HepG2 (cell line): ENCODE data around the gene CACNA2D3. TPM values are rescaled to one million over a fixed set of nuclear protein-coding genes. Genes with fewer than 3 reads are reported as not detected.

ENCODE experiments used
- ATAC-seq: fragments of 200-7000 bp; cut with Tn5 transposase; 3 replicates; pipeline ENCODE4 v1.9.1; 2020; ENCODE audit warnings: mild to moderate bottlenecking, moderate library complexity
- BruUV-seq: library from RNA; stranded (reverse); fragments of 400-500 nt; replicated peaks from 2 replicates; lab custom pipeline; 2021; lab: Mats Ljungman, UMichigan
- CTCF ChIA-PET: fragments of 300-600 bp; formaldehyde crosslinking; extraction: SDS; loops from one replicate; lab custom pipeline; 2021; ENCODE audit warnings: low total read pairs, inconsistent platforms, low intra/inter-chr PET ratio; lab: Yijun Ruan, JAX
- POLR2A ChIA-PET: fragments of 350-600 bp; sonication (Branson Sonifier 250); formaldehyde crosslinking; loops from one replicate; lab custom pipeline; 2020; ENCODE audit warnings: antibody characterized with exemption, inconsistent platforms; lab: Yijun Ruan, JAX
- DNase-seq: peaks from one replicate; pipeline ENCODE4 v3.0.0-alpha.2; 2015; ENCODE audit warnings: low spot score
- FAIRE-seq: peaks from 3 replicates; lab custom pipeline; 2011; peaks lifted over from hg19 to GRCh38; lab: Jason Lieb, UNC
- H2AFZ ChIP-seq: one replicate; pipeline ENCODE4 v1.6.1; 2011; ENCODE audit warnings: low read length, inconsistent platforms
- H3K27ac ChIP-seq: fragments of 300-600 bp; 3 replicates; pipeline ENCODE4 v1.8.0; 2011; ENCODE audit warnings: mixed run types, mild to moderate bottlenecking, mixed read lengths, low read length, inconsistent platforms; ENCODE audit not compliant: insufficient read depth; ENCODE audit errors: extremely low read length
- H3K27me3 ChIP-seq, 2 experiments: fragments of 200-600 bp in 1 of 2; 2 replicates in 1 of 2; 3 replicates in 1 of 2; pipeline versions ENCODE4 v1.6.0 to v1.8.0; 2011; ENCODE audit warnings: low read length in 2 of 2, mild to moderate bottlenecking in 2 of 2, moderate library complexity in 2 of 2, inconsistent platforms in 1 of 2; ENCODE audit not compliant: insufficient read depth in 2 of 2, control insufficient read depth in 1 of 2
- H3K36me3 ChIP-seq, 2 experiments: fragments of 200-600 bp in 1 of 2; replicated peaks in 1 of 2; 2 replicates in 1 of 2; 3 replicates in 1 of 2; pipeline versions ENCODE4 v1.5.1 to v1.8.0; 2011; ENCODE audit warnings: low read length in 2 of 2, inconsistent platforms in 1 of 2; ENCODE audit not compliant: insufficient read depth in 2 of 2, control insufficient read depth in 1 of 2
- H3K4me1 ChIP-seq: 2 replicates; pipeline ENCODE4 v1.5.1; 2012; ENCODE audit warnings: low read length, inconsistent platforms; ENCODE audit not compliant: insufficient read depth
- H3K4me2 ChIP-seq: 2 replicates; pipeline ENCODE4 v1.6.0; 2011; ENCODE audit warnings: low read depth, low read length, inconsistent platforms
- H3K4me3 ChIP-seq, 3 experiments: fragments of 200-600 bp in 1 of 3; sonication (generic), shearing (Covaris generic) in 1 of 3; replicated peaks in 1 of 3; 2 replicates each; pipeline ENCODE4 v1.5.1; 2011 to 2016; ENCODE audit warnings: low read length in 3 of 3, inconsistent platforms in 2 of 3, low read depth in 2 of 3, mild to moderate bottlenecking in 2 of 3, control low read depth in 1 of 3, mixed read lengths in 1 of 3; ENCODE audit not compliant: insufficient read depth in 1 of 3
- H3K79me2 ChIP-seq: one replicate; pipeline ENCODE4 v1.6.1; 2011; ENCODE audit warnings: low read length, inconsistent platforms; ENCODE audit not compliant: insufficient read depth
- H3K9ac ChIP-seq: 2 replicates; pipeline ENCODE4 v1.6.0; 2011; ENCODE audit warnings: mild to moderate bottlenecking, low read depth, low read length, inconsistent platforms; ENCODE audit not compliant: insufficient read depth
- H3K9me3 ChIP-seq: 2 replicates; pipeline ENCODE4 v1.5.1; 2012; ENCODE audit warnings: mild to moderate bottlenecking, low read length
- H4K20me1 ChIP-seq: 2 replicates; pipeline ENCODE4 v1.6.0; 2011; ENCODE audit warnings: inconsistent platforms, mild to moderate bottlenecking, low read length, moderate library complexity; ENCODE audit not compliant: insufficient read depth
- E2F1 ChIP-seq: sonication (generic); formaldehyde crosslinking; IDR thresholded peaks from 2 replicates; pipeline ENCODE4 v1.5.0; 2020; ENCODE audit warnings: missing genetic modification reagents
- IKZF1 ChIP-seq: fragments of 450-650 bp; IDR thresholded peaks from 2 replicates; pipeline ENCODE4 v1.7.1; 2016
- KLF11 ChIP-seq: IDR thresholded peaks from 2 replicates; pipeline ENCODE4 v1.6.1; 2016; ENCODE audit warnings: missing compliant biosample characterization
- NR2F6 ChIP-seq, 2 experiments: IDR thresholded peaks; 2 replicates each; pipeline ENCODE4 v1.6.1; 2016; ENCODE audit warnings: antibody characterized with exemption in 1 of 2, mild to moderate bottlenecking in 1 of 2
- PCBP2 ChIP-seq: fragments of 200-400 bp; formaldehyde crosslinking; optimal IDR thresholded peaks from 2 replicates; pipeline ENCODE3; 2018; ENCODE audit warnings: low read length, low read depth; ENCODE audit not compliant: poor library complexity, severe bottlenecking
- RARA ChIP-seq: IDR thresholded peaks from 2 replicates; pipeline ENCODE4 v1.6.1; 2016; ENCODE audit warnings: missing genetic modification reagents, missing compliant biosample characterization
- RFXAP ChIP-seq: sonication (generic); formaldehyde crosslinking; IDR thresholded peaks from 2 replicates; pipeline ENCODE4 v1.4.0; 2020; ENCODE audit warnings: missing genetic modification reagents, borderline replicate concordance
- THAP7 ChIP-seq: sonication (generic); formaldehyde crosslinking; IDR thresholded peaks from 2 replicates; pipeline ENCODE4 v1.8.1; 2023; ENCODE audit warnings: mild to moderate bottlenecking, missing genetic modification reagents
- ZNF143 ChIP-seq: sonication (generic); formaldehyde crosslinking; IDR thresholded peaks from 2 replicates; pipeline ENCODE4 v1.4.0; 2020; ENCODE audit warnings: missing genetic modification reagents
- ZNF280D ChIP-seq: sonication (generic); formaldehyde crosslinking; IDR thresholded peaks from 2 replicates; pipeline ENCODE4 v1.5.1; 2020; ENCODE audit warnings: mild to moderate bottlenecking, missing genetic modification reagents
- ZNF652 ChIP-seq: IDR thresholded peaks from 2 replicates; pipeline ENCODE4 v1.6.1; 2016; ENCODE audit warnings: low read depth, borderline replicate concordance
- ZNF674 ChIP-seq: sonication (generic); formaldehyde crosslinking; IDR thresholded peaks from 2 replicates; pipeline ENCODE4 v1.5.0; 2020; ENCODE audit warnings: low read depth, mild to moderate bottlenecking, missing genetic modification reagents
- ZNF777 ChIP-seq: sonication (generic); formaldehyde crosslinking; IDR thresholded peaks from 2 replicates; pipeline ENCODE4 v1.4.0; 2020; ENCODE audit warnings: missing genetic modification reagents
- WGBS: methylation state at CpG from one replicate; pipeline ENCODE4 v1.1.6; 2017; ENCODE audit warnings: low lambda C conversion rate; 5-methylcytosine and 5-hydroxymethylcytosine counted together
- in situ Hi-C: cut with HindIII; loops from 2 replicates; pipeline ENCODE4 v1.10.0; 2017; ENCODE audit warnings: low pct_unique_long_range_greater_than_20kb; ENCODE audit not compliant: extremely low pct_ligation_motif_present
- intact Hi-C: fragments of 100-400 bp; cut with micrococcal nuclease; formaldehyde crosslinking; loops from one replicate; pipeline ENCODE4 v1.10.0; 2022; ENCODE audit not compliant: unreplicated experiment
- polyA plus RNA-seq, 8 experiments: library from polyadenylated mRNA; depleted of rRNA in 3 of 8; stranded (reverse) in 7 of 8; unstranded in 1 of 8; fragments of >200 nt; fragmentation: Illumina TruSeq in 4 of 8; extraction: Trizol in 4 of 8; gene quantifications; 2 replicates each; pipeline versions ENCODE4 v1.2.1 to v1.2.3, GENCODE V29; 2011 to 2016; ENCODE audit warnings: low read depth in 4 of 8, missing spikeins in 1 of 8, mixed read lengths in 1 of 8; ENCODE audit not compliant: insufficient read depth in 1 of 8
- total RNA-seq, 5 experiments: library from RNA; depleted of rRNA; stranded (reverse); fragments of >200 nt; fragmentation: Illumina TruSeq; extraction: Trizol; gene quantifications; 2 replicates each; pipeline ENCODE4 v1.2.3, GENCODE V29; 2016; ENCODE audit warnings: low read depth in 1 of 5

CACNA2D3 gene
- total and polyA plus RNA-seq, 2 of the 13 experiments (the other 11 are each of a cell fraction or from before 2014, with no cell fraction given): not detected

- Histone ChIP-seq H3K27me3 (no peaks in the 10 kb centered on the region), H3K4me1 (no peaks in the 10 kb centered on the region), H3K9ac (no peak overlapping the region), H3K9me3 (no peaks in the 10 kb centered on the region), H3K4me3 (no peak overlapping the region), H3K4me2 (no peak overlapping the region), H2AFZ (no peak overlapping the region), H4K20me1 (no peaks in the 10 kb centered on the region), H3K79me2 (no peaks in the 10 kb centered on the region), H3K27ac (no peak overlapping the region), H3K36me3 (no peaks in the 10 kb centered on the region)
- intact Hi-C loops: no loop called here
- BruUV-seq: no TSS peak
- FAIRE-seq: no peak
- CTCF ChIA-PET: no interaction called here
- in situ Hi-C loops: no loop called here
- 4% methylated on average over 3 of the region's 3 CpGs for WGBS
- no peak for DNase-seq
- POLR2A ChIA-PET: no interaction called here
- ATAC-seq: no peak
- no peak for TF ChIP-seq THAP7 (CRISPR knock-in tag)
- TF ChIP-seq RFXAP (CRISPR knock-in tag): no peak
- TF ChIP-seq NR2F6 (IDR thresholded peaks at IDR 0.05): no peak
- no peak for TF ChIP-seq NR2F6 (CRISPR knock-in tag; IDR thresholded peaks at IDR 0.05)
- TF ChIP-seq KLF11: no peak
- TF ChIP-seq ZNF143 (CRISPR knock-in tag): no peak
- TF ChIP-seq ZNF280D (CRISPR knock-in tag): no peak
- no peak for TF ChIP-seq ZNF652 (CRISPR knock-in tag)
- no peak for TF ChIP-seq ZNF674 (CRISPR knock-in tag)
- no peak for TF ChIP-seq IKZF1
- TF ChIP-seq ZNF777 (CRISPR knock-in tag): no peak
- no peak for TF ChIP-seq PCBP2
- no peak for TF ChIP-seq RARA (CRISPR knock-in tag)
- TF ChIP-seq E2F1 (CRISPR knock-in tag): no peak
These were observed 182.5 kb downstream of the CACNA2D3 start for GRCh38 chr3:54304877-54305276.
